NCI-H226 (cell line): ENCODE results near the gene TMEM222.
"Not testable (repeated sequence)": the region's sequence is repeated elsewhere in the genome, so short reads cannot be mapped to it uniquely, and the experiment has no call there.

Experiments used
- DNase-seq: peaks from one replicate; pipeline ENCODE4 v3.0.0-alpha.2; 2015

TMEM222 gene, protein sequence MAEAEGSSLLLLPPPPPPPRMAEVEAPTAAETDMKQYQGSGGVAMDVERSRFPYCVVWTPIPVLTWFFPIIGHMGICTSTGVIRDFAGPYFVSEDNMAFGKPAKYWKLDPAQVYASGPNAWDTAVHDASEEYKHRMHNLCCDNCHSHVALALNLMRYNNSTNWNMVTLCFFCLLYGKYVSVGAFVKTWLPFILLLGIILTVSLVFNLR

GRCh38 chr1:27321813-27322568 is at the start of gene TMEM222:
Gene TMEM222 (plus strand): TSS chr1:27322163. CDS start chr1:27322198, 35 bp downstream.
- DNase-seq = peak; percentile 97

DNA sequence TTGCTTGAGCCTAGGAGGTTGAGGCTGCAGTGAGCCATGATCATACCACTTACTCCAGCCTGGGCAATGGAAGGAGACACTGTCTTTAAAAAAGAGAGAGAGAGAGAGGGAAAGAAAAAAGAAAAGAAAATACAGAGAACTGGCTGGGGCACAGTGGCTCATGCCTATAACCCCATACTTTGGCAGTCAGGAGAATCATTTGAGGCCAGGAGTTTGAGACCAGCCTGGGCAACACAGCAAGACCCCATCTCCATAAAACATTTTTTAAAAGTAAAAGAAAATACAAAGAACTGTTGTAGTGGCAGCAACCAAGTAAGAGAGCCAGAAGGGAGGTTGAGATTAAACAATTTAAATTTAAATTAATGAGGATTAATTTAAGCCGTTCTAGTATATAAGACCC is 47.8 kb upstream of the TMEM222 start:
- no peak for DNase-seq

- no peak for DNase-seq
These were observed 46.3 kb upstream of the TMEM222 start for GRCh38 chr1:27275696-27276095.

GRCh38 chr1:27284425-27285273 is 37.3 kb upstream of the TMEM222 start:
- DNase-seq = peak; percentile 37

DNA sequence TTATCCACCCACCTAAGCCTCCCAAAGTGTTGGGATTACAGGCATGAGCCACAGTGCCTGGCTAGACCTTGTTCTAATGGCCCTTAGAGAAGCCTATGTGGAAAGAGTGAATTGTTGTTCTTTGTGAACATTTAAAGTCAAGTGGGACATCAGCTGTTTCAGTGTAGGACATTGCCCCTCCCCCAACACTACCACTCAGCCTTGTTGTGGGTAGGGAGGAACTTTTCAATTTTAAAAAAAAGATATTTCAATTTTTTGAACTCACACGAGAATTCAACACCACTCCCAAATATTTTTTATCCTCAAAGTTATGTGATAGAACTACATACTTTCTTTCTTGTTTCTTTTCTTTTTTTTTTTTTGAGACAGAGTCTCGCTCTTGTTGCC is 36.7 kb upstream of the TMEM222 start:
- DNase-seq = no peak

- DNase-seq = not testable (repeated sequence)
These were observed 36.1 kb upstream of the TMEM222 start for GRCh38 chr1:27285821-27286220.

DNA sequence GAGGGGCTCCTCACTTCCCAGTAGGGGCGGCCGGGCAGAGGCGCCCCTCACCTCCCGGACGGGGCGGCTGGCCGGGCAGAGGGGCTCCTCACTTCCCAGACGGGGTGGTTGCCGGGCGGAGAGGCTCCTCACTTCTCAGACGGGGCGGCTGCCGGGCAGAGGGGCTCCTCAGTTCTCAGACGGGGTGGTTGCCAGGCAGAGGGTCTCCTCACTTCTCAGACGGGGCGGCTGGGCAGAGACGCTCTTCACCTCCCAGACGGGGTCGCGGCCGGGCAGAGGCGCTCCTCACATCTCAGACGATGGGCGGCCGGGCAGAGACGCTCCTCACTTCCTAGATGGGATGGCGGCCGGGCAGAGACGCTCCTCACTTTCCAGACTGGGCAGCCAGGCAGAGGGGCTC is 32.8 kb upstream of the TMEM222 start:
- not testable (repeated sequence) for DNase-seq

- no peak for DNase-seq
These were observed 31.4 kb upstream of the TMEM222 start for GRCh38 chr1:27290581-27290980.

GRCh38 chr1:27292106-27292505 is 29.9 kb upstream of the TMEM222 start:
- no peak for DNase-seq

DNA sequence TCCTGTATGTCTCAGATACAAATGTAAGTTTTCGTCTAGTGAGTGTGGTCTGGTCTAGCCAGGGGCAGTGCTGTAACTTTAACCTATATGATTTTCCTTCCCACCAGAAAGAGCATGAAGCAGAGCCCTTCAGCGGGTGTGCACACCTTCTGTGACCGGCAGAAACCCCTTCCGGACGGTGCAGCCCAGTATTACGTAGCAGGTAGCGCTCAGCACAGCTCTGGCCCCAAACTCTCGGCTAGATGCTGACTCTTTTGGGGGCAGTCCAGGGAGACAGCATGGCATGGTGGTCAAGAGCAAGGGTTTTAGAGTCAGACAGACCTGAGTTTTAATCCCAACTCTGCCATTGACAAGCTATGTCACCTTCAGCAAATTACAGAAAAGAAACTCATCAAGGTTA is 28.0 kb upstream of the TMEM222 start:
- DNase-seq = no peak

DNA sequence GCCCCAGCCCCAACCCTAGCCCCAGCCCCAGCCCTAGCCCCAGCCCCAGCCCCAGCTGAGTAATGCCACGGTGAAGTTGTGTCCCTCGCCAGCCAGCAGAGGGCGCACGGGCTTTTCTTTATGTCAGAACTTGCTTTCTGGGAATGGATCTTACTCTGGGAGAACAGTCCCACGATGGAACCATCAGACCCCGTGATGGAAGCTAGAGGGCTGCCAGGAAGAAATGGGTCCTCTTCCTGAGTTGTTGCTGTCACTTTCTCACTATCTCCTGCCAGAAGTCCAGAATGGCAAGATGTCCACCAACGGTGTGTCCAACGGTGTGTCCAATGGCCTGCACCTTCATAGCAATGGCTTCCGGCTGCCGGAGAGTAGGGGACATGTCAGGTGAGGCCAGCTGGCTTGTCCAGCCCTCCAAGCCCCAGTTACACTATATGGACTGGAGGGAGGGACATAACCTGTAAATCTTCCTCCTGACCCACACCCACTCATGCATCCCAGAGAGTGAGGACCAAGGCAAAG is 25.1 kb upstream of the TMEM222 start:
- DNase-seq = peak; percentile 16

GRCh38 chr1:27297903-27298302 is 24.1 kb upstream of the TMEM222 start:
- DNase-seq = no peak

DNA sequence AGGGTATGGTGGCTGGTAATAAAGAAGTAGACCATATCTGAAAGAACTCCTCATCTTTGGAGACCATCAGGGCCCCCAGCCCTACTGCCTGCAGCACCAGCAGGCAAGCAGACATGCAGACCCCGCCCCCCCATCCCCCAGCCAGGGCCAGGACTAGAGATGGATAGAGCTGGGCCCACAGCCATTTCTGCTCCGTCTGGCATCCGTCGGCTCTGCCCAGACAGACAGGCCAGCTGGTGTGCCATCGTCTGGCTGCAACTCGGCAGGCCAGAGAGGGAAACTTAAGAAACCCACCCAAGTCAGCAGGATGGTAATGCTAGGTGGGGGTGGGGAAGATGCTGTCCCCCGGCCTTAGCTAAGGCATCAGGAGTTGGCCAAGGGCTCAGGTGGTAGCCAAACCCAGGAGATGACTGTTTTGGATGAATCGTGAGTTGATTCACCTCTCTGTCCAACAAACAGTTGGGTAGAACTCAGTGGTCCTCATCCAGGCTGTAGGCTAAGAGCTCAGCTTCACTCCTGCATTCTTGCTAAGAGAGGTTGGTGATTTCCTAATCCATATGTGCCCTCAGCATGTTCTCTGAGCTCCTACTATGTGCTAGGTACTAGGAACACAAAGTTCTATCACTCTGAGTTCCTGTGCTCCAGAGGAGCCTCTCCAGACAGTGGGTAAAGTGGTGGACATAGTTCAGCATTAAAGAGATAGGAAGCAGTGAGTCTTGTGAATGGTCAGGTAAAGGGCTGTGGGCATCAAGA is 23.2 kb upstream of the TMEM222 start:
- no peak for DNase-seq

GRCh38 chr1:27299385-27300271 is 22.3 kb upstream of the TMEM222 start:
- peak; percentile 99 for DNase-seq

GRCh38 chr1:27300341-27301051 is 21.5 kb upstream of the TMEM222 start:
- peak; percentile 73 for DNase-seq

GRCh38 chr1:27301052-27301422 is 20.9 kb upstream of the TMEM222 start:
- no peak for DNase-seq

DNA sequence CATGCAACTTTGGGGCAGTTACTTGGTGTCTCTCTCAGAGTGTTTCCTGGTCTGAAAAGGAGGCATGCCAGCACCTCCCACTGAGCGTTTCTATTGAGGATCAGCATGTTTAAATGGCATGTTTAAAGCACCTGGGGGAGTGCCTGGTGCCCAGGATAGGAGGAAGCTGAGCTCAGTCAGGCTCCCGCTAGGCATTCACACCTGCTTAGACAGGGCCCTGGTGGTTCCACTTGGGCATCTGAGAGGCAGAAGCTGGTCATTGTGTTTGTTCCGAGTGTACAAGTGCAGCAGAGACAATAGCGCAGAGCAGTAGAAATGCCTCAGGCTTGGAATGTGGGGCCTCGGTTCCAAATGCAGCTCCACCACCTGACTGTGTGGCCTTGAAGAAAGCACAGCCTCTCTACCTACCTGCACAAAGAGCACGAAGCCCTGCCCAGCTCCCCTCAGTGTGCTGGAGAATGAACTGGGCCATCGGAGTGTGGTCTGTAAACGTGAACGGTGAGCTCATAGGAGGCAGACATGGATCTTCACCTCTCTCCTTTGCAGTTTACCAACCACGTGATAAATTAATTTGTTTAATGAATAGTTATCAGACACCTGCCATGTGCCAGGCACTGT is 20.3 kb upstream of the TMEM222 start:
- DNase-seq = no peak

- no peak for DNase-seq
These were observed 19.4 kb upstream of the TMEM222 start for GRCh38 chr1:27302612-27303011.

GRCh38 chr1:27303509-27303908 is 18.5 kb upstream of the TMEM222 start:
- DNase-seq = no peak

GRCh38 chr1:27306071-27306470 is 15.9 kb upstream of the TMEM222 start:
- no peak for DNase-seq
